ENCODE data around the gene GNAI1.

GRCh38 chr7:80207501-80207900 lies 72.9 kb downstream of the GNAI1 start:
- TF ChIP-seq CTCF (IDR thresholded peaks at IDR 0.05; ENCODE audit: borderline replicate concordance, extremely low read depth, low read length, poor library complexity, severe bottlenecking), result no peak
- no peak for TF ChIP-seq EZH2 (IDR thresholded peaks at IDR 0.05; ENCODE audit: borderline replicate concordance, low read depth, low read length, severe bottlenecking)
